Erythroblast (primary cell): ENCODE data around the gene APOA5.

ENCODE experiments used
- GATA1 ChIP-seq: IDR thresholded peaks from 2 replicates; pipeline ENCODE4 v1.6.1; 2011; ENCODE audit warnings: low read depth, mild to moderate bottlenecking, control low read depth, low read length, moderate library complexity
- POLR2A ChIP-seq: IDR thresholded peaks from 2 replicates; pipeline ENCODE4 v1.6.1; 2011; ENCODE audit warnings: mild to moderate bottlenecking, low read length

- TF ChIP-seq POLR2A (no peak), GATA1 (no peak)
Measured at GRCh38 chr11:116750070-116750718, 41.5 kb downstream of the APOA5 start.
